ENCODE results near the gene PAXX.

DNA sequence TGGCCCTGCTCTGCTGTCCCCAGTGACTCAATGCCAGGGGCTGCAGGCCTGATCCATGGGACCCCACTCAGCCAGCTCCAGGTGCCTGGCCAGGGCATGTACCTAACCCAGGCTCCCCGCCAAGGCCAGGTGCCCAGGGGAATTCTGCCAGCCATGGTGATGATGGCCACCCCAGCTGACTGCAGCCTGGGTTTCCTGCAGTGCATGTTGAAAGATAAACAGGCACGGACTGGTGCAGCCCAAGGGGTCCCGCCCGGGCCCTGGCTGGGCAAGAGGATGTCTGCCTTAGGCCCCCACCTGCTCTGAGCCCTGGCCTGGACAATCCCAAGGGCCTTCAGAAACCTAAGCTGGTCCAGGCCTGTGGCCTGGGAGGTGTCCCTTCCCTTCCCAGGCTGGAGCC, 34.6 kb downstream of the PAXX start:
- TF ChIP-seq POLR2A (IDR thresholded peaks at IDR 0.05; ENCODE audit: extremely low read depth, insufficient read length) (no peak), CTCF (IDR thresholded peaks at IDR 0.05; ENCODE audit: low read depth, low read length) (no peak)
